HG02973 (cell line): ENCODE data around the gene VAMP1.
"Not testable (repeated sequence)": the region's sequence is repeated elsewhere in the genome, so short reads cannot be mapped to it uniquely, and the experiment has no call there.

Source experiments
- ATAC-seq: cut with Tn5 transposase; IDR thresholded peaks from one replicate; pipeline ENCODE4 v1.9.1; 2021; ENCODE audit warnings: moderate library complexity; ENCODE audit not compliant: unreplicated experiment

VAMP1 gene

GRCh38 chr12:6451348-6452244, 18.9 kb downstream of the VAMP1 start, which contains the start of gene TAPBPL:
Gene TAPBPL, plus strand, starts transcription at chr12:6452042. Its CDS starts 207 bp downstream, at chr12:6452249.
- peak; percentile 61 for ATAC-seq

GRCh38 chr12:6450869-6451347, 19.6 kb downstream of the VAMP1 start:
- no peak for ATAC-seq

GRCh38 chr12:6450091-6450868, 20.2 kb downstream of the VAMP1 start:
- ATAC-seq: no peak

- no peak for ATAC-seq
Measured at GRCh38 chr12:6444704-6445688, 25.5 kb downstream of the VAMP1 start, which contains the start of gene CD27. Gene CD27, plus strand, starts transcription at chr12:6444955. Its CDS starts 141 bp downstream, at chr12:6445096.

GRCh38 chr12:6444031-6444430, 26.4 kb downstream of the VAMP1 start:
- ATAC-seq: no peak

DNA sequence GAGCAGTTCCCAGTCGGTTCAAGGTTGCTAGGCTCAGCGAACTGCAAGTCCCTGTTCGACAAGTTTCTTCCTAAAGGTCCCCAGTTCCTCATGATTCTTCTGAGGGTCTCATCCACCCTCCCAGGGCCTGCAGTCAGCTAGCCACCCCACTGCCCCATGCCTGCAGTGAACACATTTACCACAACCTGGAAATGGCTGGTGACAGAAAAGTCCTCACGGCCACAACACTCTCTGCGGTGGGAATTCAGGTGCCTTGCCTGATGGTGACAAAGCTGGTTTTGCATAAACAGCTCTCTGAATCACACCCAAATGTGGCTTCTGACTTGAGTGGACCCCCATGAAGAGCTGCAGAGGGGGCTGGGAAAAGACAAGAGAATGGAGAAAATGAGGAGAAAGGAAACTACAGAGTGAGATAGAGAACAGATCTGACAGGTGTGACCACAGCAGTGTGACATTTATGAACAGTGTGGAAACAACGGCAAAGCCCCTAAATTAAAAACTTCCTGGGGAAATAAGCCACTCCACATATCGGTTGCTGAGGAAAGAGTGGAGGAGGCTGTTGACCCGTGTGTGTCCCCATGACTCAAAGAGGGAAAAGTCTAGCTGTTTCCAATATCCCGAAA, 27.0 kb downstream of the VAMP1 start:
- ATAC-seq: no peak

DNA sequence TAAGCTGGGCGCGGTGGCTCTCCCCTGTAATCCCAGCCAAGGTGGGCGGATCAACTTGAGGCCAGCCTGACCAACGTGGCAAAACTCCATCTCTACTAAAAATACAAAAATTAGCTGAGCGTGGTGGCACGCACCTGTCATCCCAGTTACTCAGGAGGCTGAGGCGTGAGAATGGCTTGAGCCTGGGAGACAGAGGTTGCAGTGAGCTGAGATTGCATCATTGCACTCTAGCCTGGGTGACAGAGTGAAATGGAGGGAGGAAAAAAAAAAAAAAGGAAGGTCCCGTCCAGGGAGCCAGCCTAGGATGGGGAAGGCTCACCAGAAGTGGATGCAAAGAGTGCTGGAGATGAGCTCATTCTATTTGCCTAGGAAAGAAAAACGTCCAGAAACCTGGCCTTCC, 27.6 kb downstream of the VAMP1 start:
- no peak for ATAC-seq

GRCh38 chr12:6440391-6440790, 30.1 kb downstream of the VAMP1 start:
- no peak for ATAC-seq

DNA sequence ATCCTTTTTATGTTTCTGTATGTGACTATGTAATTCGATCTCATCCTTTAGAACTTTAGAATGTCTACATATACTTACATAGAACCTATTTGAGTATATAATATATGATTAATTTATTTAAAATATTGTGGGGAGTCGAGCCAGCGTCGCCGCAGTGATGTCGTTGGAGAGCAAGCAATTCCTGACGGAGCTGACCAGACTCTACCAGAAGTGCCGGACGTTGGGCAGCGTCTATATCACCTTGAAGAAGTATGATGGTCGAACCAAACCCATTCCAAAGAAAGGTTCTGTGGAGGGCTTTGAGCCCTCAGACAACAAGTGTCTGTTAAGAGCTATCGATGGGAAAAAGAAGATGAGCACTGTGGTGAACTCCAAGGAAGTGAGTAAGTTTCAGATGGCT, 32.1 kb downstream of the VAMP1 start:
- ATAC-seq: no peak

GRCh38 chr12:6437586-6437985, 32.9 kb downstream of the VAMP1 start:
- ATAC-seq: no peak

GRCh38 chr12:6435961-6436715, 34.3 kb downstream of the VAMP1 start:
- no peak for ATAC-seq

GRCh38 chr12:6434205-6435140, 36.0 kb downstream of the VAMP1 start:
- no peak for ATAC-seq

GRCh38 chr12:6432991-6433390, 37.5 kb downstream of the VAMP1 start:
- ATAC-seq: no peak

DNA sequence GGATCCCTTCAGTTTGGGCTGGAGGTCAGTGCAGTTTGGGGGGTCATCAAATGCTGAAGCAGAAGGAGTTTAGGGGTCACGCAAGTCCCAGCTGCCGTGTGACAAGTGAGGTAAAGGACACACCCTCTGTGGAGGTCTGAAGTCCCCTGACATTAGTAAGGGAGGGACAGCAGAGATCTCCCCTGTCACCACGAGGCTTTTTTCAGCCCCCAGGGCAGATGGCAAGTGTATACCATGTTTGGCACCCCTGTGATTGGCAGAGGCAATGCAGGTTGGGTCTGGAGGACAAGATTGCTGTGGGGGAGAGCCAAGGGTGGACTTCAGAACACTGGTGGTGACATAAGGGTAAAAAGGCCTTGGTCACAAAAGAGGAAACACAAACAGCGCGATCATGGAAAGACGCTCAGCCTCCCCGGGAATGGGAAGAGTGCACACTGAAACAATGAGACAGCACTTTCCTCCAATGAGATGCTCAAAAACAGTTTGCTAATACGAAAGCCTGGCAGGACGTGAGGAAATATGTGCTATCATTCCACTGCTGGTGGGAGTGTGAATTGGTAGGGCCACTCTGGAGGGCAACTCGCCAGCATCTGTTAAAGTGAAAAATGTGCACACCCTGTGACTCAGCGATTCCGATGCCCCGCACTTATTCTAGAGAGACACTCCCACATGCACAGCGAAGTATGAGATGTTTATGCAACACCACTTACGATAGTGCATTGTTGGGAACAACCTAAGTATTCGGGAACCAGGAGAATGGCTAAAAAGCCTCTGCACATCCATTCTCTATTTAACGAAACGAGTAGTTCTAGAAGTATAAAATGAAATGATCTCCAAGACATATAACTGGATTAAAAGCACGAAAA, 40.1 kb downstream of the VAMP1 start:
- ATAC-seq: no peak

- ATAC-seq: no peak
Measured at GRCh38 chr12:6428326-6428725, 42.2 kb downstream of the VAMP1 start.

GRCh38 chr12:6427796-6428195, 42.7 kb downstream of the VAMP1 start:
- not testable (repeated sequence) for ATAC-seq
